ENCODE measurements around the gene LYPLAL1. TPM values are rescaled to one million over a fixed set of nuclear protein-coding genes. Genes with fewer than 3 reads are reported as not detected.
"Not testable (repeated sequence)": the region's sequence is repeated elsewhere in the genome, so short reads cannot be mapped to it uniquely, and the experiment has no call there.

Gene LYPLAL1
- total RNA-seq, 1 experiment from 2014 or later = 50.8 TPM

GRCh38 chr1:219215477-219215876, 41.8 kb downstream of the LYPLAL1 start:
- DNase-seq (ENCODE audit: low spot score) = no peak

- no peak for DNase-seq (ENCODE audit: low spot score)
These were observed 47.3 kb downstream of the LYPLAL1 start for GRCh38 chr1:219220945-219221344.

GRCh38 chr1:219223496-219223895, 49.8 kb downstream of the LYPLAL1 start:
- no peak for DNase-seq (ENCODE audit: low spot score)

- no peak for DNase-seq (ENCODE audit: low spot score)
These were observed 52.5 kb downstream of the LYPLAL1 start for GRCh38 chr1:219226196-219226595.

- no peak for DNase-seq (ENCODE audit: low spot score)
These were observed 53.8 kb downstream of the LYPLAL1 start for GRCh38 chr1:219227360-219228057.

GRCh38 chr1:219228058-219228419, 54.4 kb downstream of the LYPLAL1 start:
- DNase-seq (ENCODE audit: low spot score) = no peak

GRCh38 chr1:219232890-219233289, 59.2 kb downstream of the LYPLAL1 start:
- no peak for DNase-seq (ENCODE audit: low spot score)

- DNase-seq (ENCODE audit: low spot score) = no peak
These were observed 62.3 kb downstream of the LYPLAL1 start for GRCh38 chr1:219235903-219236481.

GRCh38 chr1:219236933-219237610, 63.4 kb downstream of the LYPLAL1 start:
- no peak for DNase-seq (ENCODE audit: low spot score)

- no peak for DNase-seq (ENCODE audit: low spot score)
These were observed 65.8 kb downstream of the LYPLAL1 start for GRCh38 chr1:219239518-219239917.

GRCh38 chr1:219244864-219245263, 71.2 kb downstream of the LYPLAL1 start:
- DNase-seq (ENCODE audit: low spot score) = no peak

- no peak for DNase-seq (ENCODE audit: low spot score)
These were observed 73.8 kb downstream of the LYPLAL1 start for GRCh38 chr1:219247441-219247840.

- not testable (repeated sequence) for DNase-seq (ENCODE audit: low spot score)
These were observed 76.8 kb downstream of the LYPLAL1 start for GRCh38 chr1:219250468-219250867.

- DNase-seq (ENCODE audit: low spot score) = no peak
These were observed 84.1 kb downstream of the LYPLAL1 start for GRCh38 chr1:219257751-219258150.

- DNase-seq (ENCODE audit: low spot score) = no peak
These were observed 87.8 kb downstream of the LYPLAL1 start for GRCh38 chr1:219261454-219261853.
